K562 (cell line): ENCODE measurements around the gene SLC22A7. TPM values are rescaled to one million over a fixed set of nuclear protein-coding genes. Genes with fewer than 3 reads are reported as not detected.

Experiments
- CC2D1A ChIP-seq: fragments of 450-650 bp; IDR thresholded peaks from 2 replicates; pipeline ENCODE4 v1.6.1; 2017; ENCODE audit warnings: mild to moderate bottlenecking
- CREB5 ChIP-seq: fragments of 250-450 bp; sonication (Bioruptor Pico); IDR thresholded peaks from 2 replicates; pipeline ENCODE4 v1.5.0; 2020; ENCODE audit warnings: mild to moderate bottlenecking
- CTBP1 ChIP-seq: fragments of 450-650 bp; IDR thresholded peaks from 2 replicates; pipeline ENCODE4 v1.6.1; 2016; ENCODE audit warnings: borderline replicate concordance
- ELF1 ChIP-seq: fragments of 200-800 bp; sonication (Bioruptor generic); IDR thresholded peaks from 2 replicates; pipeline ENCODE4 v1.6.1; 2016; ENCODE audit warnings: missing genetic modification characterization, missing compliant biosample characterization
- FOXM1 ChIP-seq, 2 experiments: fragments of 450-650 bp in 1 of 2; sonication (generic) in 1 of 2; formaldehyde crosslinking in 1 of 2; IDR thresholded peaks; 2 replicates each; pipeline versions ENCODE4 v1.6.1 to v1.9.0; 2017 to 2022; ENCODE audit warnings: low read depth in 2 of 2, mild to moderate bottlenecking in 2 of 2, missing genetic modification reagents in 1 of 2, moderate library complexity in 1 of 2
- GABPB1 ChIP-seq: sonication (generic); formaldehyde crosslinking; IDR thresholded peaks from 2 replicates; pipeline ENCODE4 v1.8.0; 2022; ENCODE audit warnings: mild to moderate bottlenecking, missing genetic modification reagents
- HNRNPH1 ChIP-seq: fragments of 200-400 bp; formaldehyde crosslinking; optimal IDR thresholded peaks from 2 replicates; pipeline ENCODE3; 2017; ENCODE audit warnings: low read depth, mild to moderate bottlenecking, low read length, moderate library complexity
- JUND ChIP-seq, 2 experiments: IDR thresholded peaks; 2 replicates in 1 of 2; 3 replicates in 1 of 2; pipeline ENCODE4 v1.6.1; 2011; ENCODE audit warnings: borderline replicate concordance in 2 of 2, low read depth in 2 of 2, low read length in 2 of 2, improper control_type of control experiment in 1 of 2, missing biosample characterization in 1 of 2, missing genetic modification characterization in 1 of 2, missing genetic modification reagents in 1 of 2
- POLR2AphosphoS5 ChIP-seq: IDR thresholded peaks from 2 replicates; pipeline ENCODE4 v1.6.1; 2011; ENCODE audit warnings: mild to moderate bottlenecking, low read depth, low read length, moderate library complexity; ENCODE audit not compliant: control insufficient read depth, insufficient read depth
- SMARCA4 ChIP-seq: fragments of 450-650 bp; IDR thresholded peaks from 2 replicates; pipeline ENCODE4 v1.6.1; 2016
- SOX6 ChIP-seq: fragments of 450-650 bp; IDR thresholded peaks from 2 replicates; pipeline ENCODE4 v1.6.1; 2014; ENCODE audit warnings: mild to moderate bottlenecking
- TFAP4 ChIP-seq: sonication (generic); formaldehyde crosslinking; IDR thresholded peaks from 2 replicates; pipeline ENCODE4 v1.8.0; 2022; ENCODE audit warnings: missing genetic modification reagents, mild to moderate bottlenecking, moderate library complexity, borderline replicate concordance
- TFE3 ChIP-seq: fragments of 450-650 bp; formaldehyde crosslinking; IDR thresholded peaks from 2 replicates; pipeline ENCODE4 v1.4.0; 2020; ENCODE audit warnings: mild to moderate bottlenecking, mixed read lengths
- THRAP3 ChIP-seq: fragments of 450-650 bp; IDR thresholded peaks from 2 replicates; pipeline ENCODE4 v1.6.1; 2016; ENCODE audit warnings: mild to moderate bottlenecking, inconsistent platforms, borderline replicate concordance
- TSHZ1 ChIP-seq: fragments of 250-450 bp; sonication (Bioruptor Pico); IDR thresholded peaks from 2 replicates; pipeline ENCODE4 v1.4.0; 2020; ENCODE audit warnings: mild to moderate bottlenecking, moderate library complexity
- ZFP1 ChIP-seq: fragments of 450-650 bp; formaldehyde crosslinking; IDR thresholded peaks from 2 replicates; pipeline ENCODE4 v1.4.0; 2020; ENCODE audit warnings: mild to moderate bottlenecking, mixed read lengths
- ZNF165 ChIP-seq: fragments of 250-450 bp; sonication (Bioruptor Pico); IDR thresholded peaks from 2 replicates; pipeline ENCODE4 v1.4.0; 2020; ENCODE audit warnings: borderline replicate concordance
- ZNF408 ChIP-seq: fragments of 250-450 bp; sonication (Bioruptor Pico); IDR thresholded peaks from 2 replicates; pipeline ENCODE4 v1.4.0; 2020; ENCODE audit warnings: low read depth, mild to moderate bottlenecking, moderate library complexity
- ZNF695 ChIP-seq: fragments of 450-650 bp; formaldehyde crosslinking; IDR thresholded peaks from 2 replicates; pipeline ENCODE4 v1.4.0; 2020; ENCODE audit warnings: mild to moderate bottlenecking, moderate library complexity
- ZNF778 ChIP-seq: fragments of 450-650 bp; formaldehyde crosslinking; IDR thresholded peaks from 2 replicates; pipeline ENCODE4 v1.4.0; 2020; ENCODE audit warnings: mild to moderate bottlenecking, moderate library complexity
- polyA plus RNA-seq, 8 experiments: library from polyadenylated mRNA; depleted of rRNA in 4 of 8; stranded (reverse) in 5 of 8; unstranded in 3 of 8; fragments of >200 nt; fragmentation: Nextera tagmentation in 2 of 8; fragmentation: Illumina TruSeq in 1 of 8; extraction: Ambion mirVana in 2 of 8; extraction: Trizol in 1 of 8; gene quantifications; 2 replicates each; pipeline versions ENCODE4 v1.2.1 to v1.2.3, GENCODE V29; 2011 to 2014; ENCODE audit warnings: inconsistent platforms in 1 of 8, missing spikeins in 1 of 8
- total RNA-seq, 7 experiments: library from RNA; depleted of rRNA in 6 of 7; stranded (reverse); fragments of >200 nt in 6 of 7; fragmentation: Illumina TruSeq in 2 of 7; extraction: Trizol in 2 of 7; gene quantifications; 2 replicates each; pipeline versions ENCODE4 v1.2.1 to v1.2.3, GENCODE V29; 2011 to 2021; ENCODE audit warnings: low replicate concordance in 1 of 7

The SLC22A7 gene
- total and polyA plus RNA-seq, 9 of the 15 experiments (the other 6 are each of a cell fraction or from before 2014, with no cell fraction given) = not detected

- TF ChIP-seq TFAP4 (CRISPR knock-in tag) = peak; percentile 32; the same call in 1 of the 2 replicates
- TF ChIP-seq ZFP1 (CRISPR knock-in tag) = no peak
- no peak for TF ChIP-seq ZNF165
- TF ChIP-seq HNRNPH1 = no peak
- no peak for TF ChIP-seq TFE3 (CRISPR knock-in tag)
- TF ChIP-seq JUND (IDR thresholded peaks at IDR 0.05; ENCODE audit: borderline replicate concordance, low read depth, low read length) = no peak; the same call in 1 of the 2 replicates
- TF ChIP-seq JUND (tag; IDR thresholded peaks at IDR 0.05; ENCODE audit: borderline replicate concordance, low read depth, low read length) = peak; percentile 66; the same call in 2 of the 3 replicates
- TF ChIP-seq THRAP3 = no peak
- TF ChIP-seq ZNF695 = no peak
- TF ChIP-seq CREB5 (CRISPR knock-in tag) = no peak
- TF ChIP-seq SMARCA4 = no peak
- TF ChIP-seq ZNF778 (CRISPR knock-in tag) = no peak
- TF ChIP-seq GABPB1 = no peak
- TF ChIP-seq POLR2AphosphoS5 = no peak
- TF ChIP-seq CTBP1 = peak; percentile 67; the same call in 1 of the 2 replicates
- no peak for TF ChIP-seq TSHZ1 (CRISPR knock-in tag)
- no peak for TF ChIP-seq ELF1 (tag)
- TF ChIP-seq CC2D1A = peak; percentile 78; the same call in 1 of the 2 replicates
- TF ChIP-seq SOX6 = no peak
- no peak for TF ChIP-seq ZNF408 (CRISPR knock-in tag)
- no peak for TF ChIP-seq FOXM1 (IDR thresholded peaks at IDR 0.05; ENCODE audit: low read depth)
- no peak for TF ChIP-seq FOXM1 (CRISPR knock-in tag; IDR thresholded peaks at IDR 0.05; ENCODE audit: low read depth)
Measured at GRCh38 chr6:43263314-43264178, 34.5 kb upstream of the SLC22A7 start (continued).
